ENCODE results near the gene ADARB1.

The ADARB1 gene

DNA sequence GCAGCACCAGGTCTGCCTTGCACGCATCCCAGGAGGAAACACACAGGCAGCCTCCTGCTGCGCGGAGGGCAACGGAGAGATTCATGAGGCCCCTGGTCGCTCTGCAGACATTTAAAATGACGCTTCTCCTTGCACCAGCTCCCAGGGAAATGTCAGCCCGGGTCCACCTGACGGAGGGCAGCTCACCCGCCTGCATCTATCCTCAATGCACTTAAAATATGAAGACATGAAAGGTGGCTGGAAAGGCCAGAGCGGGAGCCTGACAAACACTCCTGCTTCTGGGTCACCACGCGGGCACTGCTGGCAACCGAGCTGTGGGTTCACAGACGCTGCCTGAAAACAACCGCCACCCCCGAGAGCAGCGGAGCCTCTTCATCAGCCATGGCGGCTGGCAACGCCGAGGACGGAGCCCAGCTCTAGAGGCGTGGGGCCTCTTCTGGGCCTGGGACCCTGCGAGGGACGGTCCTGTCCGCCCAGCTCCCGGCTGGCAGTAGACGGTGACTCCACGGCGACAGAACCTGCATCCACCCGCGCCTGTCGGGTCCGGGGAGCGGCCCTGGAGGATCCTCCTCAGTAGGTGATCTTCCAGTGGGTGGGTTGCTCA lies 190.6 kb downstream of the ADARB1 start:
- TF ChIP-seq EZH2 (IDR thresholded peaks at IDR 0.05; ENCODE audit: borderline replicate concordance, low read length) = no peak
- TF ChIP-seq, protein P1, sequence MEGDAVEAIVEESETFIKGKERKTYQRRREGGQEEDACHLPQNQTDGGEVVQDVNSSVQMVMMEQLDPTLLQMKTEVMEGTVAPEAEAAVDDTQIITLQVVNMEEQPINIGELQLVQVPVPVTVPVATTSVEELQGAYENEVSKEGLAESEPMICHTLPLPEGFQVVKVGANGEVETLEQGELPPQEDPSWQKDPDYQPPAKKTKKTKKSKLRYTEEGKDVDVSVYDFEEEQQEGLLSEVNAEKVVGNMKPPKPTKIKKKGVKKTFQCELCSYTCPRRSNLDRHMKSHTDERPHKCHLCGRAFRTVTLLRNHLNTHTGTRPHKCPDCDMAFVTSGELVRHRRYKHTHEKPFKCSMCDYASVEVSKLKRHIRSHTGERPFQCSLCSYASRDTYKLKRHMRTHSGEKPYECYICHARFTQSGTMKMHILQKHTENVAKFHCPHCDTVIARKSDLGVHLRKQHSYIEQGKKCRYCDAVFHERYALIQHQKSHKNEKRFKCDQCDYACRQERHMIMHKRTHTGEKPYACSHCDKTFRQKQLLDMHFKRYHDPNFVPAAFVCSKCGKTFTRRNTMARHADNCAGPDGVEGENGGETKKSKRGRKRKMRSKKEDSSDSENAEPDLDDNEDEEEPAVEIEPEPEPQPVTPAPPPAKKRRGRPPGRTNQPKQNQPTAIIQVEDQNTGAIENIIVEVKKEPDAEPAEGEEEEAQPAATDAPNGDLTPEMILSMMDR (IDR thresholded peaks at IDR 0.05; ENCODE audit: low read length) = no peak
- Histone ChIP-seq H2AFZ (ENCODE audit: low read length) (no peak overlapping the region), H3K9ac (ENCODE audit: low read length) (no peak overlapping the region), H3K79me2 (ENCODE audit: insufficient read depth, low read length) (no peaks in the 10 kb centered on the region), H3K9me2 (ENCODE audit: low read depth, low read length) (no peaks in the 10 kb centered on the region), H3K27ac (ENCODE audit: low read depth, low read length, poor library complexity, severe bottlenecking) (no peak overlapping the region), H3K27me3 (ENCODE audit: insufficient read depth, low read length) (no peaks in the 10 kb centered on the region), H3K4me1 (ENCODE audit: insufficient read depth, low read length, severe bottlenecking) (peaks cover 8% of the 10 kb centered on the region), H3K4me2 (ENCODE audit: low read length) (no peak overlapping the region), H3K36me3 (ENCODE audit: insufficient read depth, low read length) (peaks cover 49% of the 10 kb centered on the region), H3F3A (ENCODE audit: insufficient read depth, low read length) (no peaks in the 10 kb centered on the region), H4K20me1 (ENCODE audit: insufficient read depth, low read length) (no peaks in the 10 kb centered on the region), H3K9me3 (ENCODE audit: low read length) (0 out of 2 replicates have a peak, but pooled peaks cover 3% of the 10 kb centered on the region), H3K4me3 (ENCODE audit: low read depth, low read length, poor library complexity, severe bottlenecking) (no peak overlapping the region)

GRCh38 chr21:45265721-45266517 lies 191.5 kb downstream of the ADARB1 start:
- H3K36me3 ChIP-seq (ENCODE audit: insufficient read depth, low read length) = peaks cover 58% of the 10 kb centered on the region
- peaks cover 8% of the 10 kb centered on the region for H3K4me1 ChIP-seq (ENCODE audit: insufficient read depth, low read length, severe bottlenecking)
- no peak overlapping the region for H3K27ac ChIP-seq (ENCODE audit: low read depth, low read length, poor library complexity, severe bottlenecking)
- H3K79me2 ChIP-seq (ENCODE audit: insufficient read depth, low read length) = no peaks in the 10 kb centered on the region
- H4K20me1 ChIP-seq (ENCODE audit: insufficient read depth, low read length) = no peaks in the 10 kb centered on the region
- H3K9me2 ChIP-seq (ENCODE audit: low read depth, low read length) = no peaks in the 10 kb centered on the region
- H3K9ac ChIP-seq (ENCODE audit: low read length) = no peak overlapping the region
- H3K27me3 ChIP-seq (ENCODE audit: insufficient read depth, low read length) = no peaks in the 10 kb centered on the region
- H2AFZ ChIP-seq (ENCODE audit: low read length) = no peak overlapping the region
- no peak overlapping the region for H3K4me2 ChIP-seq (ENCODE audit: low read length)
- H3K4me3 ChIP-seq (ENCODE audit: low read depth, low read length, poor library complexity, severe bottlenecking) = no peak overlapping the region
- no peaks in the 10 kb centered on the region for H3F3A ChIP-seq (ENCODE audit: insufficient read depth, low read length)
- TF ChIP-seq, protein P1 (IDR thresholded peaks at IDR 0.05; ENCODE audit: low read length) = no peak
- TF ChIP-seq EZH2 (IDR thresholded peaks at IDR 0.05; ENCODE audit: borderline replicate concordance, low read length) = no peak
- 0 out of 2 replicates have a peak, but pooled peaks cover 3% of the 10 kb centered on the region for H3K9me3 ChIP-seq (ENCODE audit: low read length)

- Histone ChIP-seq H4K20me1 (ENCODE audit: insufficient read depth, low read length) (no peaks in the 10 kb centered on the region), H3K36me3 (ENCODE audit: insufficient read depth, low read length) (peaks cover 66% of the 10 kb centered on the region), H3K4me3 (ENCODE audit: low read depth, low read length, poor library complexity, severe bottlenecking) (no peak overlapping the region), H3K9me3 (ENCODE audit: low read length) (0 out of 2 replicates have a peak, but pooled peaks cover 3% of the 10 kb centered on the region), H2AFZ (ENCODE audit: low read length) (no peak overlapping the region), H3K27me3 (ENCODE audit: insufficient read depth, low read length) (no peaks in the 10 kb centered on the region), H3K27ac (ENCODE audit: low read depth, low read length, poor library complexity, severe bottlenecking) (no peak overlapping the region), H3K4me2 (ENCODE audit: low read length) (no peak overlapping the region), H3K9ac (ENCODE audit: low read length) (no peak overlapping the region), H3K9me2 (ENCODE audit: low read depth, low read length) (no peaks in the 10 kb centered on the region), H3F3A (ENCODE audit: insufficient read depth, low read length) (no peaks in the 10 kb centered on the region), H3K79me2 (ENCODE audit: insufficient read depth, low read length) (no peaks in the 10 kb centered on the region), H3K4me1 (ENCODE audit: insufficient read depth, low read length, severe bottlenecking) (peaks cover 8% of the 10 kb centered on the region)
- TF ChIP-seq EZH2 (IDR thresholded peaks at IDR 0.05; ENCODE audit: borderline replicate concordance, low read length) = no peak
- TF ChIP-seq, protein P1 (IDR thresholded peaks at IDR 0.05; ENCODE audit: low read length) = no peak
Observed at GRCh38 chr21:45266518-45267389, 192.4 kb downstream of the ADARB1 start.

All from OCI-LY1 (cell line).